ENCODE measurements around the gene PTPRU.

Gene PTPRU

GRCh38 chr1:29221296-29221695, 15.0 kb upstream of the PTPRU start:
- TF ChIP-seq SIN3A (IDR thresholded peaks at IDR 0.05; ENCODE audit: borderline replicate concordance, insufficient read depth, low read length) (no peak), POLR2AphosphoS5 (IDR thresholded peaks at IDR 0.05; ENCODE audit: low read depth, low read length) (no peak), FOXP2 (optimal IDR thresholded peaks at IDR 0.05; ENCODE audit: borderline replicate concordance, extremely low read depth, extremely low read length, insufficient read depth) (no peak), REST (IDR thresholded peaks at IDR 0.05; ENCODE audit: insufficient read depth in 1 of 2, low read depth in 2 of 2, low read length in 2 of 2) (no peak), TAF1 (IDR thresholded peaks at IDR 0.05; ENCODE audit: borderline replicate concordance, insufficient read depth, low read length) (no peak)

- TF ChIP-seq TAF1 (IDR thresholded peaks at IDR 0.05; ENCODE audit: borderline replicate concordance, insufficient read depth, low read length) = no peak
- TF ChIP-seq FOXP2 (optimal IDR thresholded peaks at IDR 0.05; ENCODE audit: borderline replicate concordance, extremely low read depth, extremely low read length, insufficient read depth) = no peak
- no peak for TF ChIP-seq REST (IDR thresholded peaks at IDR 0.05; ENCODE audit: insufficient read depth in 1 of 2, low read depth in 2 of 2, low read length in 2 of 2)
- no peak for TF ChIP-seq SIN3A (IDR thresholded peaks at IDR 0.05; ENCODE audit: borderline replicate concordance, insufficient read depth, low read length)
- TF ChIP-seq POLR2AphosphoS5 (IDR thresholded peaks at IDR 0.05; ENCODE audit: low read depth, low read length) = no peak
These were observed 13.6 kb upstream of the PTPRU start for GRCh38 chr1:29222686-29223085.

- no peak for TF ChIP-seq SIN3A (IDR thresholded peaks at IDR 0.05; ENCODE audit: borderline replicate concordance, insufficient read depth, low read length)
- no peak for TF ChIP-seq REST (IDR thresholded peaks at IDR 0.05; ENCODE audit: insufficient read depth in 1 of 2, low read depth in 2 of 2, low read length in 2 of 2)
- TF ChIP-seq FOXP2 (optimal IDR thresholded peaks at IDR 0.05; ENCODE audit: borderline replicate concordance, extremely low read depth, extremely low read length, insufficient read depth) = no peak
- TF ChIP-seq POLR2AphosphoS5 (IDR thresholded peaks at IDR 0.05; ENCODE audit: low read depth, low read length) = no peak
- no peak for TF ChIP-seq TAF1 (IDR thresholded peaks at IDR 0.05; ENCODE audit: borderline replicate concordance, insufficient read depth, low read length)
These were observed 12.8 kb upstream of the PTPRU start for GRCh38 chr1:29223521-29223920.

GRCh38 chr1:29224356-29224837, 11.9 kb upstream of the PTPRU start:
- TF ChIP-seq TAF1 (IDR thresholded peaks at IDR 0.05; ENCODE audit: borderline replicate concordance, insufficient read depth, low read length) = no peak
- no peak for TF ChIP-seq FOXP2 (optimal IDR thresholded peaks at IDR 0.05; ENCODE audit: borderline replicate concordance, extremely low read depth, extremely low read length, insufficient read depth)
- TF ChIP-seq SIN3A (IDR thresholded peaks at IDR 0.05; ENCODE audit: borderline replicate concordance, insufficient read depth, low read length) = no peak
- no peak for TF ChIP-seq REST (IDR thresholded peaks at IDR 0.05; ENCODE audit: insufficient read depth in 1 of 2, low read depth in 2 of 2, low read length in 2 of 2)
- TF ChIP-seq POLR2AphosphoS5 (IDR thresholded peaks at IDR 0.05; ENCODE audit: low read depth, low read length) = no peak

- TF ChIP-seq REST (IDR thresholded peaks at IDR 0.05; ENCODE audit: insufficient read depth in 1 of 2, low read depth in 2 of 2, low read length in 2 of 2) (no peak), SIN3A (IDR thresholded peaks at IDR 0.05; ENCODE audit: borderline replicate concordance, insufficient read depth, low read length) (no peak), POLR2AphosphoS5 (IDR thresholded peaks at IDR 0.05; ENCODE audit: low read depth, low read length) (no peak), TAF1 (IDR thresholded peaks at IDR 0.05; ENCODE audit: borderline replicate concordance, insufficient read depth, low read length) (no peak), FOXP2 (optimal IDR thresholded peaks at IDR 0.05; ENCODE audit: borderline replicate concordance, extremely low read depth, extremely low read length, insufficient read depth) (no peak)
These were observed 11.0 kb upstream of the PTPRU start for GRCh38 chr1:29225361-29225760.
